Hepatic stellate cell (primary cell): ENCODE measurements around the gene PSMB10.
"Not testable (repeated sequence)": the region's sequence is repeated elsewhere in the genome, so short reads cannot be mapped to it uniquely, and the experiment has no call there.

Source experiments
- DNase-seq: peaks from one replicate; pipeline ENCODE4 v3.0.0; 2011; ENCODE audit warnings: low spot score

The PSMB10 gene

DNA sequence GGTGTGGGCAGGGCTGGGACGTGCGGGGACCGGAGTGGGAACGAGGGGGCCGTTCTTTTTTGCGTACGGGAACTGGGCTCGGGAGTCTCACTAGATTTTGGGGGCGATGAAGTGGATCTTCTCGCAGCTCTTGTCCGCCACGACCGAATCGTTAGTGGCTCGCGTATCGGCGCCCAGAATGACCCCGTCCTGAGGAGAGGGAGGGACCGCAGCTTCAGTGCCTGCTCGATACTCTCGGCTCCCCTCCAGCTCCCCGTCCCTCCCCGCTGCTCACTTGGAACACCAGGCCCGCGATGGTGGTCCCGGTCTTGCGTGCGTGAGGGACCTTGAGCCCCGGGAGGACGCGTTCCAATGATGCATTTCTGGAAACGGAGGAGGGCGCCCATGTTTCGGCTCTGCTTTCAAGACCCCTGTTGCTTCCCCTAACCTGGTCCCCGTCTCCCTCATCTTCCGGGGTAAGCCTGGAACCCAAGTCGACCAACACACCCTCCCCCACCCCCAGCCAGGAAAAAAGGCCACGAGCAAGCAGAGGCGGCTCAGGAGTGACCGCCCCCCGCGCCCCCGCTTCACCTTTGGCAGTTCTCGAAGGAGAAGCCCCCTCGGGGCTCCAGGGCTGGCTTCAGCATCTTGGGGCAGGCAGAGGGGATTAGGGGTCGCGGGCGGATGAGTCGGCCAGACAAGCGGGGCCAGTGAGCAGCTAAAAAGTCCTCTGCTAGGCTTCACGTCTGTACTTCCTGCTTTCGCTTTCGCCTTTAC lies at the start of gene PSMB10:
Gene PSMB10 (minus strand): TSS at position 727 of the 756 bp plus-strand sequence. CDS start 101 bp downstream, at position 626.
- peak; percentile 89 for DNase-seq

GRCh38 chr16:67982011-67982696 lies 45.5 kb upstream of the PSMB10 start:
- no peak for DNase-seq

DNA sequence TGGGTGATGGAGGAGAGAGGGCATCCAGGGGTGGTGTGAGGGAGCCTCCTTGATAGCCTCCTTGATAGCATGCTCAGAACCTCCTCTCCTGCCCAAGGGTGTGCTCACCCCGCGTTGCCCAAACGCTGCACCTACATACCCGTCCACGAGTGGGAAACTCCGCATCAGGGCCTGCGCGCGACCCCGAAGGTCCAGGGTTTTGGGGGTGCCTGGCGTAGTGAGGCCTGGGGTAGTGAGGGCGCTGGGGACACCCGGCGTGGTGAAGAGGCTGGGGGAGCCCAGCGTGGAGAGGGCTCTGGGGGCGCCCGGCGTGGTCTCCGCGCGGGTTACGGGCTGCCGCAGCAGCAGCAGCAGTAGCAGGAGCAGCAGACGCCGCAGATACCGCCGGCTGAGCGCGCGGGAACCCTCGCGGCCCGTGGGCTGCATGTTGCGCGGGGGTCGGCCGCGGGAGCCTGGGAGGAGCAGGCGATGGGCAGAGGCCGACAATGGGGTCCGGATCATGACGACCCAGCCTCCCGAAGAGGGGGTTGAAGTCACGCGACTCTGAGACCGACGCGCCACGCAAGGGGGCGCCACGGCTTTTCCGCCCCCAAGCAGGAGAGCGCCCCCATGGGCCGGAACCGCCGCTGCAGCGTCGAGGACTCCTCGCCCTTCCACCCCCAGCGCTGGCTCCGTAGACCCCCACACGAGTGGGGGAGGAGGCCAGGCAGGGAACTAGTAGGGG lies 43.5 kb upstream of the PSMB10 start, which contains the start of gene DPEP3:
Gene DPEP3 (minus strand): TSS at position 545 of the 724 bp plus-strand sequence. CDS start 119 bp downstream, at position 426.
- no peak for DNase-seq

- no peak for DNase-seq
These were observed 41.0 kb upstream of the PSMB10 start for GRCh38 chr16:67977469-67978227.

- no peak for DNase-seq
These were observed 40.4 kb upstream of the PSMB10 start for GRCh38 chr16:67977005-67977404.

GRCh38 chr16:67976205-67976604 lies 39.6 kb upstream of the PSMB10 start:
- DNase-seq = no peak

- DNase-seq = no peak
These were observed 38.9 kb upstream of the PSMB10 start for GRCh38 chr16:67975321-67976105.

GRCh38 chr16:67972285-67972684 lies 35.6 kb upstream of the PSMB10 start:
- not testable (repeated sequence) for DNase-seq

GRCh38 chr16:67971111-67971510 lies 34.5 kb upstream of the PSMB10 start:
- DNase-seq = no peak

DNA sequence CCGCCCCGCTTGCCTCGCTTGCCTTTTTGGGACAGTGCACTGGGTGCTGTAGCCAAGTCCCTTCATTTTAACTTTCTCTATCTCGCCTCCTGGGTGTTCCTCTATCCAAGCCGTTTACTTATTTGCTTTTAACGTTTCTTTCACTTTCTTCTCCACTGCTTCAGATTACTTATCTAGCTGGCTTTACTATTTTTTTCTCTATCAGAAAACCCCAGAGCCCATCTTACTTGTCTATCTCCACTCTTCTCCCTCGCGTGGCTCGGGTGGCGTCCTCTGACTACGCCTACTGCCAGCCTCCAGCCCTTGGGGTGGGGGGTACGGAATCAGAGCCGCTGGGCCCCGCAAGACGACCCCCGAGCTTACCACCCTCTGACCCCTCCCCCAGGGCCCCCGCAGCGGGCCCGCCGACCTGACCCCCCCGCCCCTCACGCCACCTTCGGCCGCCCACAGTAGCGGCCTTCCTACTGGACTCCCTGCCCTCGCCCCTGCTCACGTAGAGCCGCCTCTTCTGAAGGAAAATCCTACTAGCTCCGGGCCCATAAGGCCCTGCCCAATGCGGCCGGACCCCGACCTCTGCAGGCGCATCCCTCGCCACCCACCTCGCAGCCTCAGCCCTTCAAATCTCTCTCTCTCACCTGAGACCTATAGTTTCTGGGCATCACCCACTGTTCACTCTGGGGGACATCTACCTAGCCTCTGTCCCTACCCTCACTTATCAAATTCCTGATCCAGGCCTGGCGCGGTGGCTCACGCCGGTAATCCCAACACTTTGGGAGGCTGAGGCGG lies 32.8 kb upstream of the PSMB10 start:
- peak; percentile 43 for DNase-seq

- DNase-seq = peak; percentile 94
These were observed 32.0 kb upstream of the PSMB10 start, which contains the start of gene SLC12A4 for GRCh38 chr16:67968400-67969253. SLC12A4 (minus strand) TSS chr16:67968637; CDS start chr16:67968553, 84 bp downstream.

DNA sequence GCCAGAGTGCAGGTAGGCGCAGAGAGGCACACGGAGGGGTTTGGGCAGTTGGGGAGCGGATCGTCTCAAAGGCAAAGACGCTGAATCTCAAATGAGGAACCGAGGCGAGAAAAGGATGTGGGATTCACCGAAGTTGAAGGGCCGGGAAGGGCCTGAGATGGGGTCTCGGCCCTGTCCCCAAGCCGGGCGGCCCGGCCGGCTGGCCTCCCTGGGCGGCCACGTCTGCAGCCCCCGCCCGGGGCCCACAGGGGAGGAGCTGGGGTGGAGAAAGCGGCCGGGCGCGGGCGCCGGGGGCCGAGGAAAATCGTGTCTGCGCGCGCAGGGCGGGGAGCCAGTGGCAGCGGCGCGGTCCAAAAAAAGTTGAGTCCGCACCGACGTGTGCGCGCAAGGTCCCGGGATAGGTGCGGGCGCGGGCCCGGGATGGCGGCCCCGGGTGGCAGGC lies 31.3 kb upstream of the PSMB10 start:
- DNase-seq = peak; percentile 70

DNA sequence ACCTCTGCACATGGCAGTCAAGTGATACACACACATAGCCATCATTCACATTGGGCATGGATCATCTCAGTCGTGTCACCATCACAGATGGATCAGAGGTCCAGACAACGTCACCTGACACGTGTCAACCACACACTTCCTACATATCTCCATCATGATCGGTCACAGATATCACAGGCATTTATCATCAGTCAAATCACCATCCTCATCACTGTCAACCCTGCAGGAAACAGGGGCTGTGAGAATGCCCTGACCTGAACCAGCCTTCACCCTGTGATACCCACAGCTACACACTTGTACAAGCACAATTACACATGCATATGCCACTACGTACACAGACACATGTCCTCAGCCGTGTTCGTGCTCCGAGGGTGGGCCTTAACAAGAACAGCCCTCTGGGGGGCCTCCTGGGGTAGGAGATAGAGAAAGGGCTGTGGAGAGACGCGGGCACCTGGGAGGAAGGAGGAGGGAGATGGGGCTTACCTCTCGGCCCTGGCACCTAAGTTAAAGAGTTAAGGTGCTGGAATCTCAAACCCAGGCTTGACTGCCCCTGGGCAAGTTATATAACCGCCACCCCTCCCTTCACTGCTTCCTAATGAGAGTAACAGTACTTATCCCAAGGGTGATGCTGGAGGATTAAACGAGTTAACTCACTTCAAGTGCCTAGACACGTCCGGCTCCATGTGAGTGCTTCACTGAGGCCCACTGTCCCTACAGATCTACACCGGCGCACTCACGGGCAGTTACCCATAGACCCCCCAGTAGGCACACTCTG lies 30.7 kb upstream of the PSMB10 start:
- peak; percentile 49 for DNase-seq

- DNase-seq = peak; percentile 77
These were observed 30.0 kb upstream of the PSMB10 start for GRCh38 chr16:67966549-67967182.

- no peak for DNase-seq
These were observed 29.3 kb upstream of the PSMB10 start for GRCh38 chr16:67965668-67966548.

DNA sequence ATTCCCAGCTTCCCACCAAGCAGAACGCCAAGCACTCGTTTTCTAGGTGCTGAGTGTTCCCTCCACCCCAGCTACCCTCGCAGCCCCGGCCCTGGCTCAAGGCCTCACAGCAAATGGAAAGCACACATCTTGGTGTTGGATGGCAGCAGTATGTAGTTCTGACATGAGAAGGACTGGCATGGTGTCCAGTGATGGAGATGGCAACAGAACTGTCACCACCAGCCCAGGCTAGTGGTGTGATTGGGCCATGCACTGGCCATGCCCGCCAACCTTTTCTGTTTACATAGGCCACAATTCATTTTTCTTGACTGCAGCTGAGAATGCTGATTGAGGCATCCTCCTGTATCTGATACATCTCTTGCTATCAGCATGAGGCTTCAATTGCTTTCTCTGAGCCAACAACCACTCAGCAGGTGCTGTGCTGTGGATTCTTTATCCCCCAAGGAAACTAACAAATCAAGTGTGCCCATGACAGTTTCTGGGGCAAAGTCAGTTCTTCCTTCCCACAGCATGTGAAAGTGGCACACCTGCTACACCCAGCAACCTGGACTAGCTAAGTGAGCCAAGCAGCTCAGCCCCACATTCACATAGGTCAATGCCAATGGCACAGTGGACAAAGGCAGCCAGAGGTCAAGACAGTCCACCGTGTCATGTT lies 28.0 kb upstream of the PSMB10 start:
- no peak for DNase-seq
